ENCODE data around the gene NCF4.

NCF4 gene

GRCh38 chr22:36865346-36865745 lies 4.5 kb downstream of the NCF4 start:
- DNase-seq: no peak

DNA sequence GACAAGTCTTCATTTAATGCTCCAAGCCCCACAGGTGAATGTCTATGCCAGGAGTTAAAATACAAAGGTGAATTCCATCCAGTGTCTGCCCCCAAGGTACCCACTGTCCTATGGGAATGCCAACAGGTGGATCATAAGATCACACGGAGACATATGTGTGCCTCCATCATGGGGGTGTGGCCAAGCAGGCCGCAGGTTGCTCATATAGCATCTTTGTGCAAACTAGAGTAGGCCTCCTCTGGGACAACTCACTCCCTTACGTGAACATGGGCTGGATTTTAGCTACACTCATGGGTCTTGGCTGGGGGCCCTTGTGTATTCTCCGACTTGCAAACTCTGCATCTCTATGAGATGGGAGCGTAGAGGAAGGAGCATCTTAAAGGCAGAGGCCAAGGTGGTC lies 6.9 kb downstream of the NCF4 start:
- DNase-seq: no peak

- no peak for DNase-seq
These were observed 7.9 kb downstream of the NCF4 start for GRCh38 chr22:36868546-36869181.

DNA sequence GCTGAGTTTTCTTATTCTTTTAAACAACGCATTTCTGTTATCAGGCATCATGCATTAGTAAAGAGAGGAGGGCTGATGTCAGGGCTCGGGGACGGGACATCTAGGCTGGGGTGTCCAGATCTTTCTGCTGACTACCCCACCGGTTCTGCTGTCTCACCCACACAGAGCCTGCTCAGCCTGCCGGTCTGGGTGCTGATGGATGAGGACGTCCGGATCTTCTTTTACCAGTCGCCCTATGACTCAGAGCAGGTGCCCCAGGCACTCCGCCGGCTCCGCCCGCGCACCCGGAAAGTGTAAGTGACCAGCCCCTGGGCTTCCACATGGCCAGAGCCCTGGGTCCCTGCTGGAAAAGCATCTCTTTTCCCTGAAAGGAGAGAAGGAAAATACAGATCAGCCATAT lies 9.4 kb downstream of the NCF4 start:
- no peak for DNase-seq

GRCh38 chr22:36871669-36872081 lies 10.9 kb downstream of the NCF4 start:
- DNase-seq: no peak

DNA sequence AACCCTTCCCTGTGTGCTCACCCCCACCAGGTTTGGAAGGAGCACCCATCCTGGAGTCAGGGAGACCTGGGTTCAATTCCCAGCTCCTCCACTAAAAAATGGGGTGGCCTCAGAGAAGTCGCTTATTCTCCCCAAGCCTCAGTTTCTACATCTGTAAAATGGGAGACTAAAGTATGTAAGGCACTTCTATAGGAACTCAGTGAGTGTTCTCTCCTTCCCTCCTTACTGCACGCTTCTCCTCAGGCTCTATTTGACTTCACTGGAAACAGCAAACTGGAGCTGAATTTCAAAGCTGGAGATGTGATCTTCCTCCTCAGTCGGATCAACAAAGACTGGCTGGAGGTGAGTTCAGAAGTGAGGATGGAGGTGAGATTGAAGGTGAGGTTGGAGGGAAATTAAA lies 11.3 kb downstream of the NCF4 start:
- no peak for DNase-seq

DNA sequence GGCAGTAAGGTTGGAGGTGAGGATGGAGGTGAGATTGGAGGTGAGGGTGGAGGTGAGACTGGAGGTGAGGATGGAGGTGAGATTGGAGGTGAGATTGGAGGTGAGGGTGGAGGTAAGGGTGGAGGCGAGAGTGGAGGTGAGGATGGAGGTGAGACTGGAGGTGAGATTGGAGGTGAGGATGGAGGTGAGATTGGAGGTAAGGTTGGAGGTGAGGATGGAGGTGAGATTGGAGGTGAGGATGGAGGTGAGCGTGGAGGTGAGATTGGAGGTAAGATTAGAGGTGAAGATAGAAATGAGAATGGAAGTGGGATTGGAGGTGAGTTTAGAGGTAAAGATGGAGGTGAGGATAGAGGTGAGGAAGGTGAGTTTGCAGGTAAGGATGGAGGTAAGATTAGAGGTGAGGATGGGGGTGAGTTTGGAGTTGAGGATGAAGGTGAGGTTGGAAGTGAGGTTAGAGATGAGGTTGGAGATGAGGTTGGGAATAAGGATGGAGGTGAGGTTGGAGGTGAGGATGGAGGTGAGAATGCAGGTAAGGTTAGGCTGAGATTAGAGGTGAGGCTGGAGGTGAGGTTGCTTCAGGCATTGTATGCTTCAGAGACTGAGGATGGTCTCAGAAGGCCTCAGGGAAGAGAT lies 12.2 kb downstream of the NCF4 start:
- no peak for DNase-seq

DNA sequence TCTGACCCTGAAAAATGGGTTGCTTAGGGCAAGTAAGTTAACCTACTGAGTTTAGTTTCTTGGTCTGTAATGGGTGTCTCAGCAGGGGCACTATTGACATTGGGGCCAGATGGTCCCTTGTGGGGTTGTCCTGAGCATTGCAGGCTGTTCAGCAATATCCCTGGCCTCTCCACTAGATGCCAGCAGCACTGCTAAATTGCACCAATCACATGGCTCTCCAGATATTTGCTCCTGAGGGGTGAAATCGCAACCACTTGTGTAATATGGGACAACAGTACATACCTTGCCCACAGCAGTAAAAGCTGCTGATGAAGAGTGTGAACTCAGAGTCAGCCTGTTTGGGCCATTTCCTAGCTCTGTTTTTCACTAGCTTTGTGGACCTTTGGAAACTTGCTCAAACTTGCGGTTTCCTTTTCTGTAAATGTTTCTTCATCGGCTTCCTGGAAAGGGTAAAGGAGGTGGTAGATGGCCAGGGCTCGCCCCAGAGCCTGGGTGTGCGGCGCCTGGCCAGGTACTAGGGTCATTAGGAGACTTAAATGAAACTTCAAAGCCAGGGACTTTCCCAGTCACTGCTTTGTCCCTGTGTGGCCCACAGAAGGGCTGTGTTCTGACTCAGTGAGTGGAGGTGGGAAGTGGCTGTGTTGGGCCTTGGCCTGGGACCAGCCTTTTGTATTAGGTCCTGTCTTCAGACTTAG lies 13.0 kb downstream of the NCF4 start:
- no peak for DNase-seq

DNA sequence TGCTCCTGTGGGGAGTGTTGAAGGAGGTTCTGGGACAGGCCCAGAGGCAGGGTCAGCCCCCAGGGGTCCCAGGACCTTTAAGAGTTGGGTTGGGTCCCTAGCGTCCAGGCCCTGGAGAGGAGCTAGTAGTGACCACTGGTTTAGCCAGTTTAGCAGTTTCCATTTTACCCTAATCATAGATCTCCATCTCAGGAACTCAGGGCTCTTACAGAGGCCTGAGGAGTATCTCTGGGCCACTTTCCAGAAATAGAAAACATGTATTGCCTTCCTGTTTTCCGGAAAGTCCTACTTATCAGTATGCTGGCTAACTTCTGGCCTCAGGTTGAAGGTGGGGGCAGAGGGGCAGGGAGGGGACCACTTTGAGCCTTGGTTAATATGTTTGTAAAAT lies 13.5 kb downstream of the NCF4 start:
- DNase-seq: no peak

DNA sequence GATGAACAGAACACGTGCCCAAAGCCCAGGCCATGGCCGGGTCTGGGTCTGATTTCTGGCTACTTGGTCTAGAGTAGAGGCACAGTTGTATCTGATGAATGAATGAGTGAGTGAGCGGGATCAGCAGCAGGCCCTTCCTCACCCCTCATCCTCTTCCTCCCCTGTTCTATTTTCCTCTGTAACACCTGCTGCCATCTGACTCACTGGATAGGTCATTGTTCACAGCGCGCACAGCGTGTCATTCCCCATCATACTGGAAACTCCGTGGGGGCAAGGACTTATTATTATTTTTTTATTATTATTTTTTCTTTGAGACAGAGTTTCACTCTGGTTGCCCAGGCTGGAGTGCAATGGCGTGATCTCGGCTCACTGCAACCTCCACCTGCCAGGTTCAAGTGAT lies 13.9 kb downstream of the NCF4 start:
- DNase-seq: no peak

GRCh38 chr22:36875741-36876140 lies 14.9 kb downstream of the NCF4 start:
- DNase-seq: no peak

GRCh38 chr22:36879775-36880174 lies 19.0 kb downstream of the NCF4 start:
- DNase-seq: no peak

DNA sequence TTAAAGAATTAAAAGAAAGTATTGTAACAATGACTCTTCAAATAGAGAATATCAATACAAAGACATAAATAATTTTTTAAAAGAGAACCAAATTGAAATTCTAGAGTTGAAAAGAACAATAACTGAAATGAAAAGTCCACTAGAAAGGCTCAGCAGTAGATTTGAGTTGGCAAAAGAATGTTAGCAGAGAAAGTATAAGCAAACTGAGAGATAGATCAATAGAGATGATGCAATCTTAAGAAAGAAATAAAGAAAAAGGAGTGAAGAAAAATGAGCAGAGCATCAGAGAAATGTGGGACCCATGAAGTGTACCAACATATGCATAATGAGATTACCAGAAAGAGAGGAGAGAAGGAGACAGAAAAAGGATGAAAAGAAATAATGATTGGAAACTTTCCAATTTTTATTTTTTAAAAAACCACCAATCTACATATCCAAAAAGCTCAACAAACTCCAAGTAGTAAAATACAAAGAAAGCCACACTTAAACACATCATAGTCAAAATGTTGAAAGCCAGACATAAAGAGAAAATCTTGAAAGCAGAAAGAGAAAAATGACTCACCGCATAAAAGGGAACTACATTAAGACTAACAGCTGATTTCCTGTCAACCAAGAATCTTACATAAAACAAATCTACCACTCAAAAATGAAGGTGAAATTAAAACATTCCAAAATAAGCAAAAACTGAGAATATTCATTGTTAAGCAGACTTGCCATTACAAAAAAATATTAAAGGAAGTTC lies 20.9 kb downstream of the NCF4 start:
- no peak for DNase-seq

- no peak for DNase-seq
These were observed 23.7 kb downstream of the NCF4 start for GRCh38 chr22:36884349-36885158.

- DNase-seq: no peak
These were observed 24.7 kb downstream of the NCF4 start for GRCh38 chr22:36885474-36885873.

GRCh38 chr22:36886016-36886415 lies 25.2 kb downstream of the NCF4 start:
- DNase-seq: no peak

DNA sequence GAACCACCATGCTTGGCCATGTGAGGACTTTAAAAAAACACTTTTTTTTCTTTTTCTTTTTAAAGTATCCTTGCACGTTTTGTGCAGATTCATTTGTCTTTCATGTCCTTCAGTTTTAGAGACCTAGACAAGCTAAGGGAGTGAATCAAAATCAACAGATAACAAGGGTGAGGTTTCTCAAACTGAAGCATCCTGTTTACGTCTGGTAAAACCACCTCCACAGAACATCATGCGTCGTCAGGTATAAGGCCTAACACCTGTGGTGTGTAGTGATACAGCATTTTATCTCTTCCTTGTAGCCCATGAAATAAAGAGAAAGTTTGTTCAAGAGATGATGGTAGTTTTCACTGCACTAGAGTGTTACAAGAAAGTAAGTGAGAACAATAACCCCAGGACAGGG lies 26.4 kb downstream of the NCF4 start:
- DNase-seq: no peak

- DNase-seq: no peak
These were observed 30.8 kb downstream of the NCF4 start for GRCh38 chr22:36891646-36892045.

DNA sequence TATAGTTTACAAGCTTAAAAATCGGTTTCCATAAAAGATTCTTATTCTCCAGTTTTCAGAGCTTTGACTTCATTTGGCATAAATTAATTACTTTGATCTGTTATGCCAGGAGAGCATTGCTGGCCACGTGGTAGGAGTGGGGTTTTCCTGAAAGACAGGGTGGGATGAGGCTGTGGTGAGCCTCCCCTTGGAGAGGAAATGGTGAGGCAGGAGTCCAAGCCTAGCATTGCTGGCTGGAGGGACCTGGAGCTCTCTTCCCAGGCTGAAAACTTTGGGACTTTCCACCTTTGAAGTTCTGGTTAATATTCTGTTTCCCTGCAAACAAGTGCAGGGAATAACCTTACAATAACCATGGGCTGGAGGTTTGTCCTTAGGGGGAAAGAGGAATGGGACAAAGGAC lies 31.5 kb downstream of the NCF4 start:
- DNase-seq: no peak

GRCh38 chr22:36893262-36893661 lies 32.5 kb downstream of the NCF4 start:
- DNase-seq: no peak

- no peak for DNase-seq
These were observed 33.5 kb downstream of the NCF4 start for GRCh38 chr22:36894266-36894665.

- no peak for DNase-seq
These were observed 36.8 kb downstream of the NCF4 start for GRCh38 chr22:36897611-36898010.

- no peak for DNase-seq
These were observed 37.9 kb downstream of the NCF4 start for GRCh38 chr22:36898690-36899089.
